ENCODE data around the gene GABRR2.

- TF ChIP-seq CTCF (IDR thresholded peaks at IDR 0.05): no peak
- no peak for TF ChIP-seq EP300 (IDR thresholded peaks at IDR 0.05)
- TF ChIP-seq POLR2A (IDR thresholded peaks at IDR 0.05): no peak
These were observed 39.2 kb downstream of the GABRR2 start for GRCh38 chr6:89275900-89276299.
